Measurements from ENCODE around the gene PGK1. TPM values are rescaled to one million over a fixed set of nuclear protein-coding genes. Genes with fewer than 3 reads are reported as not detected.
"Not testable (repeated sequence)": the region's sequence is repeated elsewhere in the genome, so short reads cannot be mapped to it uniquely, and the experiment has no call there.

The PGK1 gene
- total and polyA plus RNA-seq, 4 donors = 70.3 to 172 (median 144) TPM

DNA sequence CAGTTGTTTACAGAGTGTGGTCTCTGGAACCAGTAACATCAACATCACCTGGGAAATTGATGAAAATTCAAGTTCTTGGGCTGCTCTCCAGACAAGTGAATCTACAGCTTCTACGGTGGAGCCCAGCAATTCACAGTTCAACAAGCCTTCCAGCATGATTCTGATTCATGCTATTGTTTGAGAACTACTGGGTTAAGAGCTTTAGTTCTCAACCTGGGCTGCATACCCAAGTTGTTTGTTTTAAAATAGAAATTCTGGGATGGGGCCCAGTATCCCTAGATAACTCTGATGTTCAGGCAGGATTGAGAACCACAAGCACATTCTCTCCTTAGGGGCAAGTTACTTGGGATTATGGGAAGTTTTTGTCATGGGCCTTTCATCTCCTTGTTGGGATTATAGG, 37.9 kb upstream of the PGK1 start (continued):
- TF ChIP-seq, protein P1, sequence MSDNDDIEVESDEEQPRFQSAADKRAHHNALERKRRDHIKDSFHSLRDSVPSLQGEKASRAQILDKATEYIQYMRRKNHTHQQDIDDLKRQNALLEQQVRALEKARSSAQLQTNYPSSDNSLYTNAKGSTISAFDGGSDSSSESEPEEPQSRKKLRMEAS (IDR thresholded peaks at IDR 0.05) = no peak
- TF ChIP-seq YY1 (IDR thresholded peaks at IDR 0.05) = no peak
- TF ChIP-seq CTCF (IDR thresholded peaks at IDR 0.05; ENCODE audit: low read depth, low read length, missing input control) = no peak
- no peak for TF ChIP-seq RXRA (IDR thresholded peaks at IDR 0.05)

- no peak for DNase-seq (ENCODE audit: low spot score)
- Histone ChIP-seq H3K36me3 (ENCODE audit: control insufficient read depth in 4 of 4, insufficient read depth in 3 of 4, low read depth in 1 of 4, low read length in 3 of 4) (no peaks in the 10 kb centered on the region), H3K9me3 (ENCODE audit: control insufficient read depth in 4 of 4, low read length in 3 of 4) (no peaks in the 10 kb centered on the region), H3K9ac (ENCODE audit: low read depth in 1 of 2, low read length in 2 of 2) (no peak overlapping the region), H3K4me3 (ENCODE audit: low read depth in 1 of 3, low read length in 3 of 3) (no peak overlapping the region), H3K27me3 (ENCODE audit: control insufficient read depth in 4 of 4, insufficient read depth in 4 of 4, low read length in 3 of 4) (no peaks in the 10 kb centered on the region), H3K4me1 (ENCODE audit: control insufficient read depth in 4 of 4, insufficient read depth in 4 of 4, low read length in 3 of 4) (no peaks in the 10 kb centered on the region), H3K27ac (ENCODE audit: low read depth in 1 of 2, low read length in 2 of 2) (no peak overlapping the region)
- WGBS = 95% methylated on average over 3 of the region's 3 CpGs
- TF ChIP-seq NR2F2 (IDR thresholded peaks at IDR 0.05) (no peak), FOXA2 (IDR thresholded peaks at IDR 0.05) (no peak), FOXA1 (IDR thresholded peaks at IDR 0.05) (no peak), HNF4A (conservative IDR thresholded peaks at IDR 0.05) (no peak), EGR1 (IDR thresholded peaks at IDR 0.05; ENCODE audit: low read depth in 2 of 2) (no peak), CTCF (IDR thresholded peaks at IDR 0.05; ENCODE audit: low read depth, low read length, missing input control) (no peak), YY1 (IDR thresholded peaks at IDR 0.05) (no peak), HNF4G (IDR thresholded peaks at IDR 0.05) (no peak), RAD21 (IDR thresholded peaks at IDR 0.05) (no peak)
- TF ChIP-seq, protein P2, sequence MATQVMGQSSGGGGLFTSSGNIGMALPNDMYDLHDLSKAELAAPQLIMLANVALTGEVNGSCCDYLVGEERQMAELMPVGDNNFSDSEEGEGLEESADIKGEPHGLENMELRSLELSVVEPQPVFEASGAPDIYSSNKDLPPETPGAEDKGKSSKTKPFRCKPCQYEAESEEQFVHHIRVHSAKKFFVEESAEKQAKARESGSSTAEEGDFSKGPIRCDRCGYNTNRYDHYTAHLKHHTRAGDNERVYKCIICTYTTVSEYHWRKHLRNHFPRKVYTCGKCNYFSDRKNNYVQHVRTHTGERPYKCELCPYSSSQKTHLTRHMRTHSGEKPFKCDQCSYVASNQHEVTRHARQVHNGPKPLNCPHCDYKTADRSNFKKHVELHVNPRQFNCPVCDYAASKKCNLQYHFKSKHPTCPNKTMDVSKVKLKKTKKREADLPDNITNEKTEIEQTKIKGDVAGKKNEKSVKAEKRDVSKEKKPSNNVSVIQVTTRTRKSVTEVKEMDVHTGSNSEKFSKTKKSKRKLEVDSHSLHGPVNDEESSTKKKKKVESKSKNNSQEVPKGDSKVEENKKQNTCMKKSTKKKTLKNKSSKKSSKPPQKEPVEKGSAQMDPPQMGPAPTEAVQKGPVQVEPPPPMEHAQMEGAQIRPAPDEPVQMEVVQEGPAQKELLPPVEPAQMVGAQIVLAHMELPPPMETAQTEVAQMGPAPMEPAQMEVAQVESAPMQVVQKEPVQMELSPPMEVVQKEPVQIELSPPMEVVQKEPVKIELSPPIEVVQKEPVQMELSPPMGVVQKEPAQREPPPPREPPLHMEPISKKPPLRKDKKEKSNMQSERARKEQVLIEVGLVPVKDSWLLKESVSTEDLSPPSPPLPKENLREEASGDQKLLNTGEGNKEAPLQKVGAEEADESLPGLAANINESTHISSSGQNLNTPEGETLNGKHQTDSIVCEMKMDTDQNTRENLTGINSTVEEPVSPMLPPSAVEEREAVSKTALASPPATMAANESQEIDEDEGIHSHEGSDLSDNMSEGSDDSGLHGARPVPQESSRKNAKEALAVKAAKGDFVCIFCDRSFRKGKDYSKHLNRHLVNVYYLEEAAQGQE (IDR thresholded peaks at IDR 0.05) = no peak
These were observed 32.7 kb upstream of the PGK1 start for GRCh38 chrX:78071331-78071730.

GRCh38 chrX:78073147-78074077, 30.6 kb upstream of the PGK1 start:
- not testable (repeated sequence) for H3K4me3 ChIP-seq (ENCODE audit: low read depth in 1 of 3, low read length in 3 of 3); H3K27me3 ChIP-seq (ENCODE audit: control insufficient read depth in 4 of 4, insufficient read depth in 4 of 4, low read length in 3 of 4); H3K9ac ChIP-seq (ENCODE audit: low read depth in 1 of 2, low read length in 2 of 2); H3K36me3 ChIP-seq (ENCODE audit: control insufficient read depth in 4 of 4, insufficient read depth in 3 of 4, low read depth in 1 of 4, low read length in 3 of 4); DNase-seq (ENCODE audit: low spot score); H3K4me1 ChIP-seq (ENCODE audit: control insufficient read depth in 4 of 4, insufficient read depth in 4 of 4, low read length in 3 of 4); H3K27ac ChIP-seq (ENCODE audit: low read depth in 1 of 2, low read length in 2 of 2); H3K9me3 ChIP-seq (ENCODE audit: control insufficient read depth in 4 of 4, low read length in 3 of 4)
- WGBS = 92% methylated on average over 14 of the region's 14 CpGs

Measured in liver (tissue), 9 donors.